Measurements from ENCODE around the gene PRSS56.

PRSS56 gene

DNA sequence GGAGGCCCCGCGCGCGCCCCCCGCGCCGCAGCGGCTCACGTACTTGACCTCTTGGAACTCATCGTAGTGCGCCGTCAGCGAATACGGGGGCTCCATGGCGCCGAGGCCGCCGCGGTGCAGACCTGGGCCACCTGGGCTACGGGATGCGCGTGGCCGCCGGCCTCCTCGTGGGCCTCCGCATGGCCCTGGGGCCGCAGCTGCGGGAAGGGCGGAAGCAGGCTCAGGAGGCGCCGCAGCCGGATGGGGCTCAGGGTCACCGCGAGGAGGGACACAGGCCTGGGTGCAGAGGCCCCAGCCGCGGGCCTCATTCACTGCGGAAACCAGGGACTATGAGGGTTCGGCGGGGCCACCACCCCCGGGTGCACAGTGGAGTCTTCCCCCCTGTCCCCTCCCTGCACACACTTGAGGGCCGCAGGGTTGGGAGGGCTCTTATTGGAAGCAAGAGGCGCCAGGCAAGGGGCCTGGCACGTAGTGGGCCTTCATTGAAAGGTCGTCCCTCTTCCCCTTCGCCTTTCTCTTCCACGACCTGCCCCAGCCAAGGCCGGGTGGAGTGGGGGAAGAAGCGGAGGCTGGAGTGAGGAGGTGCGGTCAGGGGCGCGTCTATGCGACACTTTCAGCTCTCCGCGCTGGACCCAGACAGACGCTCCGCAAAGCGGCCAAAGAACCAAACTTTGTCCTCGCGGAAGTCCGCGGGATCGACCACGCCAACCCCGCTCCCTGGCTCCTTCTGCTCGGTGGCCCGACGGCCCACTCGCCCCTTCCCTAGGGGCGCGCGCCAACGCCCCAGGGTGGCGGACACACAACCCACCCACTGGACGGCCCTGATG lies 33.4 kb upstream of the PRSS56 start:
- DNase-seq = no peak

DNA sequence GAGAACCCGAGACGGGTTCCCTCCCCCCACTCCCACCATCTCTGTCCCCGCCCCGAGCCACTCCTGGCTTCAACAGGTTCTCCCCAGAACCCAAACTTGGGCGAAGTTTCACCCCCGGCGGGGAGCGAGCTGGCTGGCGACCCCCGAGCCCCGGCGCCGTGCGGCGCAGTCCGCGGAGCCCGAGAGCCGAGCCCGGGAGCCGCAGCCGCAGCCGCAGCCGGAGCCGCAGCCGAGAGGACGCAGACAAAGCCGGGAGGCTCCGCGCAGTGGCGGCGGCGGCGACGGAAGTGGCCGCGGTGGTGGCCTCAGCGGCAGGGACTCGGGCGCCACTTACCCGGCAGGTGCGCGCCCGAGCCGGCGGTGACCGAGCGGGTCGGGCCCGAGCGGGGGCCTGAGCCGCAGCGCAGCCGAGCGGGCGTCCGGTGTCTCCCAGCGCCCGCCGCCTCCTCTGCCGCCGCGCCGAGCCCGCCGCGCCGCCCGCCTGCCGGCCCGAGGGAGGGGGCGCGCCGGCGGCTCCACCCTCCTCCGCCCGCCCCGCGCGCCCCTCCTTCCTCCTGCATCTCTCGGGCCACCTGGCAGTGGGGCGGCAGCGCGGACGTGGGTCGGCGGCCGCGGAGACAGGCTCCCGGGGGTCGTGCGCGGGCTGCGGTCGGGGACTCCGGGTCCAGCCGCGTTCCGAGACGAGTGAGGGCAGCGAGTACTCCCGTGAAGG lies 32.6 kb upstream of the PRSS56 start, which contains the start of gene ECEL1:
ECEL1 (minus strand) TSS at position 450 of the 712 bp plus-strand sequence. CDS start 1,181 bp downstream, outside the sequence.
- DNase-seq = no peak

DNA sequence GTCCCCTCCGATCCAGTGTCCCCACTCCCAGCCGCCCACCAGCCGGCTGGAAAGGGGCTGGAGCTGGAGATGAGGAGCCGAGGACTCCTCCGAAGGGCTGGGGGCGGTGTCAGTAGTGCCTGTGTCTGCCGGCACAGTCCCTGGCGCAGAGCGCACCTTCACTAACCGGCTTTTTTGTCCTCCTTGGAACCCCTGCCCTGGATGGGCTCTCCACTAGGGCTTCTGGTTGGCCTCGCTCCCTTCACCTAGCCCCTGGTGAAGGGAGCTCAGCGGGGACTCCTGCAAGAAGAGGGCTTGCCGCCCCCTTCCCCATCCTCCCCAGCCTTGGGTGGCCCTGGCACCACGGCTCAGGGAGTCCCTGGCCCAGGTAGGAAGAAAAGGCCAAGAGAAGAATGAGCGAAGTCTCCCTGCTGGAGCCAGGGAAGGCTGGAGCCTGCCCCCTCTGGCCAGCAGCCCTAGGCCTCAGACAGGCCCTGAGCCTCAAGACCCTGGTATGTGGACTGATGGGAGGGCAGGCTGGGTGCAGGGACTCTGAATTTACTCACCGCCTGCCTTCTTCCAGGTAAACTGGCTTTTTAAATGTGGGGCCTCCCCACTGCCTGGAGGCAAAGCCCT lies 32.0 kb upstream of the PRSS56 start:
- DNase-seq = no peak

DNA sequence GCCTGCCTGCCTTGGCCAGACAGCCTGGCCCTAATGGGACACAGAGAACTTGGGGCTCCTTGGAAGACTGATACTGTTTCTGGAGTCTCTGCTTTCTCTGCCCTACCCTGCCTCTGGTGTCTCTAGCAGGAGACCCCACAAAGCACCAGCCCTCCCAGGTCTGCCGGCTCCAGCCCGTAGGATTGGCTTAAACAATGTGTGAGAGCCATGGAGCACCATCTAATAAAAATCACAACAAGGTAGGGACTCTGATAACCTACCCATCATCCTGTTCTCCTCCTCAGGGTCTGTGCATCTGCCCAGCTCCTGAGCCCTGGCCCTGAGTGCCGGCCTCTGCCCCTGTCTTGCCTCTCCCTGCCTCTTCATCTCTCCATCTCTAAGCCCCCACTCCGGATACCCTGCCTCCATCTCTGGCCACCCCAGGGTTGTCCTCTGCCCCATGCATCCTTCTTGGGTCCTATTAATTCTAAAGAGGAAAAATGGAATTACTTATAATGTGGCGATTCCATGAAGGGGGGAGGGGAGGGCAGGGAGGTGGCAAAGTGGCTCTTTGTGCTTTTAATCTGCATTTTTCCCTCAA lies 31.4 kb upstream of the PRSS56 start:
- DNase-seq = no peak

DNA sequence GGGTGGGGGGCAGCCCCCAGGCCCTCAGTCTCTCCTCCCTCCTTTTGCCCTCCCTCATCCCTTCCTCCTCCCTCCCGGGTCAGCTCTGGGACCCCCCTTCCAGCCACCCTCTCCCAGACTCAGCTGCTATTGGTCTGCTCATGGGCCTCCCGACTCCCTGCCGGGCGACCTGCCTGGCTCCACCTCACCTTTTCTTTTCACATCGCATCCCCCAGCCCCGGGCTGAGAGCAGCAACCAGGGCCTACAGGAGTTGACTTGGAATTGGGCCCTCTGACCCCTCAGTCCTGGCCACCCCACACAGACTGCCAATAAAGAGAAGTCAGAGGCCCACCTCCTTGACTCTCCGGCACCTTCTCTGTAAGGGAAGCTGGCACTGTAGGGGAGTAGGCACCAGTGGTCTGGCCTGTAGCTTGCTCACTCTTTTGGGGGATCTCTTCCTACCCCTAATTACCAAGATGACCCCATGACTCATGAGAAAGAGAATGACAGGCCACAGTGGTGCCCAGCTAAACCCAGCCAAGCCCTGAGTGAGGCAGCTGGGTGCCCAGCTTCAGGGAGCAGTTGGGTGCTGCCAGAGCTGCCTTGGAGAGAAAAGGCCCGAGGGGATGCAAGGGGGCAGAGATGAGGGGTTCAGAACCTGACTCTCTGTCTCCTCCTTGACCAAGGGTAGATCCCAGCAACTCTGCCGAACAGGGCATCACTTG lies 30.5 kb upstream of the PRSS56 start:
- DNase-seq = no peak

DNA sequence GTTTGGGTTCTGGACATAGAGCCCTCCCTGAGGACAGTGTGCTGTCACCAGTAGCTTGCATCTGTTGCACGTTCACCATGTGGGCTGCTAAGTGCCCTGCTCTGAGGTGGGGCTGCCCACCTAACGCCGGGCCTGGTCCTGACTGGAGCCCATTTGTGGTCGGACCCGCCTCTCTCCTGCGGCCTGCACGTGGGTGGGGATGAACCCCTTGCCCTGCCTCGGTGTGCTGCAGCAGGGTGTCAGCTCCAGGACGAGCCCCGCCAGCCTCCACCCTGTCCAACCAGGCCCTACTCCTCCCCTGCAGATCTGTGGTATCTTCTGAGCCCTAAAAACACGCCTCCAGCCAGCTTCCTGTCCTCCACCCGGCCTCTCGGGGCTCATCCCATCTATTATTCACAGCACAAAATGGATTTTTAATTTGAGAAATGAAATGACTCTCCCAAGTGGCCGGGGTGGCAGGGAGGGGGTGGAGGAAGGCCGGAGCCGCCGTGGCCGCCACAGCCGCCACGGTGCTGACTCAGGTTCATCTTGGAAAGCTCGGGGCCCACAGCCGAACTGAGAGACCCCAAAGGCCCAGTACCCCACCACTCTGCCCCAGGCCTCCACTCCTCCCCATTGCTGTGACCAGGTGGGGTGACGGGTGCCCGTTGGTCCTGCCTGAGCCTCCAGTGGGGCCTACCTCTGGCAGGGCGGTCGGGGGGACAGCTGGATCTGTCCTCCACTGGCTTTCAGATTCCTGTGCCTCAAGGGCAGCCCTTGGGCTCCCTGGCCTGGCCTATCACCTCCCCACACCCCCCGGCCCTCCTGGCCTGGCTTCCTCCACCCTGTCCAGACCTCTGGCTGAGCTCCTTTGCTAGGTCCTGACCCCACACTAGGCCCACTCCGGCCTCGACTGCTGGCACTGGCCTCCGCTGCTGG lies 29.7 kb upstream of the PRSS56 start:
- DNase-seq = no peak

DNA sequence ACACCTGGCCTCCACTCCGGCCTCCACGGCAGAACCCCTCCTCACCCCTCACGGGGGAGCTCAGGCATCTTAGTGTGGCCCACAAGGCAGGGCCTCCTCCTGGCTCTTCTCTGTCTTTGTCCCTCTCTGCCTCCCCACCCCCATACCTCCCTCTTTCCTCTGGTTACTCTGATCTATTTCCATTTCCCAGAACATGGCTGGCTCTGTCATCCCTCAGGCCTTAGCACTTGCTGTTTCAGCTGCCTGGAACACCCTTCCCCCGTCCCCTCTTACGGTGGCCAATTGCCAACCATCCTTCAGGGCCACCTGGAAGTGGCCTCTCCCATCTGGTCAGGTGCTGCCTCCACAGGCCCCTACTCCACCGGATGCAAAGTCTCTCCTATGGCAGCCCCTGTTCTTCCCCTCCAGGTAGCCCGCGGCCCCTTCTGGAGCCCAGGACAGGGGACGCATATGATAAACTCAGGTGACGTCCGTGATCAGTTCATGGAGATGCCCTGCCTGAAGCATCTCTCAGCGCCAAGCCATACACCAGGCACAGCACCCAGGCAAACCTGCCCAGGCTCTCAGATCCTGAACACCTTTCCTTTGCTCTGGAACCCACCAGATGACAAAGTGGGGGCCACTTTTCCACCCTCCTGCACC lies 28.9 kb upstream of the PRSS56 start:
- DNase-seq = no peak

DNA sequence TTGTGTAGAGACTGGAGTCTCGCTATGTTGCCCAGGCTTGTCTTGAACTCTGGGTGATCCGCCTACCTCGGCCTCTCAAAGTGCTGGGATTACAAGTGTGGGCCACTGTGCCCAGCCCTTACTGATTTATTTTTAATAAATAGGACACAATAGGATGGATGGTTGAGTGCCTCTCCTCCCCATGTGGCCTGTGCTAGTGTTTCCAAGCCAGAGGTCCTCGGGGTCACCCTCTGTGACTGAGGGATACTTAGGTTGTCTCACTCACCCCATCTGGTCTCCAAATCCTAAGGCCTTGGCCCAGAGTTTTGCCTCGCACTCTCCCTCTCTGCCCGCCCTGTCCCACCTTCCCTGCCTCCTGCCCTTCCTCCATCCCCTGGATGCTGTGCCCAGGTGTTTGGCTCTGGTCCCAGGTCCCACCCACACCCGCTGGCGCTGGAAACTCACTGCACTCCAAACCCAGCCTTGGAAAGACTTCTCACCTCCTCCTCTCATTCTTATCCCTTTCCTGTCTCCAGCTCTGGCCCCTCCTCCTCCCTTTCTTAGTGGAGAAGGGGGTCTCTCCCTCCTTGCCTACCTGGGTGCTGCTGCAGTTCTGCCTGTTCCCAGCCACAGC lies 27.8 kb upstream of the PRSS56 start:
- no peak for DNase-seq

DNA sequence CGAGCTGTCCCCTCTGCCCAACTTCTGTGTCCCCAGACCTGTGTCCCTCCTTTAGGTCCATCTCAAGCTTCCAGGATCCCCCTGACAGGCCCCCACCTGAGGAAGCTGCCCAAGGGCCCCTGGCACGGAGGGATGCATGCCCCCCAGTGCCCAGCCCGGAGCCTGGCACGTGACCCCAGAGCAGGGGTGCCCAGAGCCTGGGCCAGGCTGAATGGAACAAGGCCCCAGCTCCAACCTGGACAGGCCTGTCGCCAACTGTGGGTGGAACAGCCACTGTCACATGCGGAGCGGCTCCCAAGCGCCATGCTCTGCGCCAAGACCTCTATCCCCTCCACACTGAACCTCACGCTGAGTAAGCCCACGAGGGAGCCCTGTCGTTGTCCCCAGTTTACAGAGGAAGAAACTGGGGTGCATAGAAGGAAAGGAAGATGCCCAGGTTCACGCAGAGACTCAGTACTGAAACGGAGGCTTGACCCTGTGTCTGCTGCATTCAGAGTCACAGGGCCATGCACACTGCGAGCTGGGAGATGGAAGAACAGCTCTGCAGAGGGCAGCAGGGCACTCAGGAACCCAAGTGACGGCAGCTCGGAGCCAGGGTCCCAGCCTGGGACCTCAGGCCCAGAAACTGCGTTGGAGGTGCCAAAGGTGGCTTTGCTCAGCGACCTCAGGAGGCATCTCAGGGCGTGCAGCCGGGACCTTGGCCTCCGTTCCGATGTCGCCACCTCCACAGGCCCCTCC lies 27.1 kb upstream of the PRSS56 start:
- no peak for DNase-seq

DNA sequence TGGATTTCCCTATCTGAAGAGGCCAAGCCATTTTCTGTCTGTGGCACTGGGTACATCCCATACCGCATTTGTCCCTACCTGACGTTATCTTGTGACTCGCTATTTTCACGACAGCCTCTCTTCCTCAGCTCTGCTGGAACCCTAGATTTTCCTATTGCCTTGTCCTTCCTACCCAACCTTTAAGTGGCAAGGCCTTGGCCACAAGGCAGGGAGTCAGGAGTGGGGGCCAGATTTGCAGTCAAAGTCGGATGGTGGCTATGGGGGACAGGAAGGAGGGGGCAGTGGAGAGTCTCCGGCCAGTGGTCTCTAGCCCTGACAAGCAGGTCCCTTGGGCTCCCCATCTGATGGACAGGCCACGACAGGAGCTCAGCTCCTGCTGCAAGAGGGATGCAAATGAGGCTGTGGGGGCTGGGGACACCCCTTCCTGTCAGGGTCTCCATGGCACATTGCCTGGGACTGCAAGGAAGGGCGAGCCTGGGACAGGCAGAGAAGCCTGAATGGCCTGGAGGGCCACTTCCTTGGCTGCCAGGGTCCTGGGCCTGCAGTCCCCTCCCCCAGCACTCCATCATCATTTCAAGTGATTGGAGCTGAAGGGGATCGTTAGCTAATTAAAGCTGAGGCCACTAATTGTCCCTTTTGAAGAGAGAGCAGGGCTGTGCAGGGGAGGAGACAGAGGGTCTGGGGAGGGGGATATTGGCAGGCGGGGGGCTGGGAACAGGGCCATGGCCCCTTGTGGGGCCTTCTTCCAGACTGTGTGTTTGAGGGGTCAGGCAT lies 26.3 kb upstream of the PRSS56 start:
- DNase-seq = no peak

DNA sequence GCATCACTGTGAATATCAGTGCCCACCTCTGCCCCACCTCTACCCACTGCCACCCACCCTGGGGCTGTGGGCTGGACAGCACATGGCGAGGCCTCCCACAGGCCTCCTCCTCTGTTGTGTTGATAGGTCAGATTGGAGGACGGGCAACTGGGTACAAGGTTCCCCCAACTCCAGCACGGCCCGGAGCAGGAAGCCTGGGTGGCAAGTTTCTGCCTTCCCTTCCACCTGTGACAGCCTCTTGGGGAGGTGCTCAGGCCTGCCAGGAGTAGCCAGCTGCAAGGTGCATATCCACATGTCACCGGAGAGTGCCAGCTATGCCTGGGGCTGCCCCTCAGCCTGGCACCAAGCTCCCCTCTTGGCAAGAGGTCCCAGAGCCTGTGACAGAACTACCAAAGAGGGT lies 25.6 kb upstream of the PRSS56 start:
- DNase-seq = no peak

DNA sequence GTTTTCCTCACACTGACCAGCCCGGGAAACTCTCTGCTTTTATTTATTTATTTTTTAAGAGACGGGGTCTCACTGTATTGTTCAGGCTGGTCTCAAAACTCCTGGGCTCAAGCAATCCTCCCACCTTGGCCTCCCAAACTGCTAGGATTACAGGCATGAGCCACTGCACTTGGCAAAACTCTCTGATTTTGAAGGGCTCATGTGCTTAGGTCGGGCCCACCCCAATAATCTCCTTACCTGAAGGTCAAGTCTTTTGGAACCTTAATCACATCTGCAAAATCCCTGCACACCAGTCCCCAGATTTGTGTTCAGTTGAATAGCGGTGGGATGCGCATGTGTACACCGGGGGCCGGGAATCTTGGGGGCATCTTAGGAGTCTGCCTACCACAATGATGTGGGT lies 24.9 kb upstream of the PRSS56 start:
- DNase-seq = no peak

DNA sequence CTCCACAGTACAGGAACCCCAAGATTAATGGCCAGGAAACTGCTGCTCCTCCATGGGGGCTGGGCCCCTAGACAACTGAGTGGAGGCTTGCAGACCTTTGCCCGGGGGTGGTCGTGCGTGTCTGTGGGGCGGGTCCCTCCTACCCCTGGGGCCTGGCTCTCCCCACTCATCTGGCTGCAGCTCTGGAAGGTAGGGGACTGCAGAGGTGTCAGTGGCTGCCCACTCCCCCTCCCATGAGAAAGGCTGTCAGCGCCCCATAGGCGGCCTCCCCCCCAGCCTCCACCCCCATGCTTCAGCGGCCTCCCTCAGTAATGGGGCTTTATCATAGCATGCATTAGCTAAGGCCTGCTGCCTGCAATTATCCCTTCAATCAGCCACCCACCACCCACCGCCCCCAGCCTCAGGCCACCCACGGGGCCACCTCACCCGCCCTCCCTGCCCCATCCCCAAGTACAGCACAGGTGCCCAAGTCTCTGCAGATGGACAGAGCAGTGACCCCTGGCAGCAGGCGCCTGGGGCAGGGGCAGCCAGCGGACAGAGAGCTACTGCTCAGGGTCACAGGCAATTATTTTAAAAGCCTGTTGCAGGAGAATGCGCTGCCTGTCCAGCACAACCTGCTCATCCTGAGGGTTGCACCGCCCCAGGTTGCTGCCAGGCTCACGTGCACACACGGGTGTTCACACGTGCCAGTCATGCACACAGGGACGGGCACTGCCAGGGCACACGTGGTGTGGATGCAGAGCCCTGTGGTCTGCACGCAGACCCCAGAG lies 23.5 kb upstream of the PRSS56 start:
- no peak for DNase-seq

DNA sequence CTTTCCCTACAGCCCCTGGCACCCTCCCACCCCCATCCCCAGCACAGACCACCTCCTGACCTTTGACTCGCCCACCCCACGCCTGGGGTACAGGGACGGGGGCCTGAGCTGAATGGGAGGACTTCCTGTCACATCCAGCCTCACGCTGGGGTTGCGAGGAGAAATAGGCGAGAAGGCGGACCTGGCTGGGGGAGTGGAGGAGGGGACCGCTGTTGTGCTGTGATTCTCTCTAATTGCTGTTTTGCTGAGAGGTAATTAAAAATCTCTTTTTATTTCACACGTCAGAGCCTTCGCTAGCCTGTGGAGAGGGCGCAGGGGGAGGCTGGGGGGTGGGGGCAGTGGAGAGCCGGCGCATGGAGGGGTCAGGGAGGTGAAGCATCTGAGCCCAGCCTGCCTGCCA lies 22.8 kb upstream of the PRSS56 start:
- no peak for DNase-seq

DNA sequence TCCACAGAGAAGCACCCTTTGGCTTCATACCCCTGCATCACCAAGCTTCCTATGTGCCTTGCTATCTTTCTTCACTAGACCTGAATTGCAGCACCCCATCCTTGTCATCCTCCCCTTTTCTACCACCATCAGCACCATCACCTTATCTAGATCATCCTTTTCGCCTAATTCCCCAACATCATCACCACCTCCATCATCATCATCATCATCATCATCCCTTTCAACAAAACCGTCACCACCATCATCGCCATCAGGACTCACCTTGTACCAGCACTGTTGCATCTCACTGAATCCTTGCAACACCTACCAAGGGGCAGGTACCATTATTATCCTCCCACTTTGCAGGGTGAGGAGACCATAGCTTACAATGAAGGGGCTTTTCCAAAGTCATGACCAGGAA lies 21.7 kb upstream of the PRSS56 start:
- DNase-seq = no peak

DNA sequence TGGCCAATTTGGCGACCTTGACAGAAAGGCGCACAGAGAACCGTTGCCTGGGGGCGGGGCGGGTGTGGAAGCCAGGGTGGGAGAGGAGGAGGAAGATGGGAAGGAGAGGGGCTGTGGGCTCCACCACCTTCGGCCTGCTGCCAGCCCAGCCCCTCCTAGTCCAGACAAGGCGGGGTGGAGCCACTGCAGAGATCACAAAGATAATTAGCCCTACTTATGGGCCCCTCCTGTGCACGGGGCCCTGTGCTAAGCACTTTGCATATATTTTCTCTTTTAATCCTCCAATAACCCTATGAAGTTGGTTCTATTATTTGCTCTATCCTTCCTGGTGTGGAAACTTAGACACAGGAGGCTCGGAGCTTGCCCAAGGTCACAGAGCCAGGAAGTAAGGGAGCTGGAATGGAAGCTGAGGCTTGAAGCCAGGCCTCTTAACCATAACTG lies 18.8 kb upstream of the PRSS56 start:
- DNase-seq = no peak

DNA sequence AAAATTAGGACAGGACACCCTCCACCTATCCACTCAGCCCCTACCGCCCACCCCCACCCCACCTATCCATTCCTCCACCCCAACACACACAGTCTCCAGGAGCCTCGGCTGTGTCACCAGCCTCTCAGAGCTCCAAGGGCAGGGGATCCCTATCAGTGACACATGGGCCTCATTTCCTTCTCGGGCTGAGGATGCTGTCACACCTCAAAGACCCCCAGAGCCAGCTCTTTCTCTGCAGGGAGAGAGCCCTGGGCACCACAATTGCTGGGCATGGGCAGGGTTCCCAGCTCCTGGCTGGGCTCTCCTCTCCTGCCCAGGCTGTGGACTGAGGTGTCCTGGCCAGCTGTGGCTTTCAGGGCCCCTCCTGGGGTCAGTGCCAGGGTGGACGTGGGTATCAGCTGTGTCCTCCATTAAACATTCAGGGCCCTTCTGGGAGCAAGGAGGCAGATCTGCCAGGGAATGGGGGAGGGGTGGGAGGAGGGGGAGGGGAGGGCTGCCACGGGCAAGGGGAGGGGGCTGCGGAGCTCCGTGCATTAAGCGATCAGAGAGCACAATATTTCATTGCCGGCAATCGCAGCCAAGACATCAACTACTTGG lies 18.3 kb upstream of the PRSS56 start:
- no peak for DNase-seq

DNA sequence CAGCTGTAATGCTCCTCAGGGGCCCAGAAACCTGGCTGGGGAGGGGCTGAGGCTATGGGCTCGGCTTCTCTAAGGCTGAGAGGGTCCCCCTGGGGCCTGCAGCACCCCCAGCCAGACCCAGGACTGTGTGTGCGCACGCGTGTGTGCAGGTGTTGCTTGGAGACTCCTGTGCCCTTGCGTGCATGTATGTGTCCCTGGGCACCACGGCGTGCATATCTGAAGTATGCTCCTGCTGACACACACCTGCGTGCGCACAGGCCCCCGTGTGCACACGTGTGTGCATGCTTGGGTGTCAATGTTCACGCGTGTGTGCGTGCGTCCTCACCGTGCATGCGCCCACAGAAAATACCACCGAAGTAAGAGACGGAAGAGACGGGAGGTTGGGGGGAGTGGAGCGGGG lies 17.7 kb upstream of the PRSS56 start:
- no peak for DNase-seq
